Ascending aorta (tissue), 2 donors: ENCODE results near the gene OXER1. TPM values are rescaled to one million over a fixed set of nuclear protein-coding genes. Genes with fewer than 3 reads are reported as not detected.
"Not testable (repeated sequence)": the region's sequence is repeated elsewhere in the genome, so short reads cannot be mapped to it uniquely, and the experiment has no call there.

Experiments
- DNase-seq, 2 donors: peaks; one replicate each; pipeline ENCODE4 v3.0.0-alpha.2; 2019; ENCODE audit warnings: low spot score in 2 of 2
- H3K27ac ChIP-seq, 2 donors: fragments of 200-600 bp; sonication (generic); one replicate each; pipeline ENCODE4 v1.5.1; 2016 to 2017; ENCODE audit warnings: mild to moderate bottlenecking in 1 of 2
- H3K27me3 ChIP-seq: fragments of 200-600 bp; sonication (generic); one replicate; pipeline ENCODE4 v1.5.1; 2017
- H3K36me3 ChIP-seq, 2 donors: fragments of 200-600 bp; sonication (generic); one replicate each; pipeline ENCODE4 v1.5.1; 2016
- H3K4me1 ChIP-seq, 2 donors: fragments of 200-600 bp; sonication (generic); one replicate each; pipeline ENCODE4 v1.5.1; 2016 to 2017; ENCODE audit warnings: mild to moderate bottlenecking in 1 of 2
- H3K4me3 ChIP-seq, 2 donors: fragments of 200-600 bp; sonication (generic); one replicate each; pipeline ENCODE4 v1.5.1; 2016 to 2017; ENCODE audit warnings: mild to moderate bottlenecking in 1 of 2
- H3K9me3 ChIP-seq, 2 donors: fragments of 200-600 bp; sonication (generic); one replicate each; pipeline ENCODE4 v1.5.1; 2016
- intact Hi-C: fragments of 100-400 bp; cut with DNase I; formaldehyde crosslinking; loops from one replicate; pipeline ENCODE4 v1.15.1; 2023
- total RNA-seq: library from RNA; depleted of rRNA; stranded (reverse); fragments of >200 nt; gene quantifications from one replicate; pipeline ENCODE4 v1.1.0, GENCODE V29; 2016
- TF ChIP-seq, protein P1 (sequence below), 3 experiments: fragments of 200-600 bp in 2 of 3; fragments of 450-650 bp in 1 of 3; sonication (generic) in 2 of 3; IDR thresholded peaks; one replicate each; pipeline ENCODE4 v1.5.1; 2016 to 2019; ENCODE audit warnings: antibody characterized with exemption in 3 of 3, mild to moderate bottlenecking in 1 of 3, moderate library complexity in 1 of 3

The OXER1 gene
- total RNA-seq, 1 donor from 2014 or later, result 0.32 TPM

DNA sequence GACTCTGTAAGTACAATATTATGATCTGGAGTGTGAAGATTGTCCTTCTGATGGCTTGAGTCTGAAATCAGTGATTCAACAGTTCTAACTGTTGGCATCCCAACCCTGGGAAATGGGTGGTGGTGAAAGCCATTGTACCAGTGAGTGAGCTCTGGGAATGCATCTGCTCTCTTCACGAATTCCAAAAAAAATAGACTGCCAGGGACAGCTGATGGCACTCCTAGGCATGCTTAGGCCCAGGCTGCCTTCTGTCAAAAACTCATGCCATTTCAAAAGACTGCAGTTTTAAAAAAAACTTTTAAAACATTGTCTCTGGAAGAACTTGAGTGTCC lies 20.3 kb downstream of the OXER1 start:
- H3K9me3 ChIP-seq, result no peaks in the 10 kb centered on the region
- no peak for DNase-seq
- TF ChIP-seq, protein P1, sequence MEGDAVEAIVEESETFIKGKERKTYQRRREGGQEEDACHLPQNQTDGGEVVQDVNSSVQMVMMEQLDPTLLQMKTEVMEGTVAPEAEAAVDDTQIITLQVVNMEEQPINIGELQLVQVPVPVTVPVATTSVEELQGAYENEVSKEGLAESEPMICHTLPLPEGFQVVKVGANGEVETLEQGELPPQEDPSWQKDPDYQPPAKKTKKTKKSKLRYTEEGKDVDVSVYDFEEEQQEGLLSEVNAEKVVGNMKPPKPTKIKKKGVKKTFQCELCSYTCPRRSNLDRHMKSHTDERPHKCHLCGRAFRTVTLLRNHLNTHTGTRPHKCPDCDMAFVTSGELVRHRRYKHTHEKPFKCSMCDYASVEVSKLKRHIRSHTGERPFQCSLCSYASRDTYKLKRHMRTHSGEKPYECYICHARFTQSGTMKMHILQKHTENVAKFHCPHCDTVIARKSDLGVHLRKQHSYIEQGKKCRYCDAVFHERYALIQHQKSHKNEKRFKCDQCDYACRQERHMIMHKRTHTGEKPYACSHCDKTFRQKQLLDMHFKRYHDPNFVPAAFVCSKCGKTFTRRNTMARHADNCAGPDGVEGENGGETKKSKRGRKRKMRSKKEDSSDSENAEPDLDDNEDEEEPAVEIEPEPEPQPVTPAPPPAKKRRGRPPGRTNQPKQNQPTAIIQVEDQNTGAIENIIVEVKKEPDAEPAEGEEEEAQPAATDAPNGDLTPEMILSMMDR (IDR thresholded peaks at IDR 0.05), result no peak
- intact Hi-C loops, result no loop called here
- no peaks in the 10 kb centered on the region for H3K4me1 ChIP-seq
- H3K36me3 ChIP-seq, result peaks cover 7 to 14% of the 10 kb centered on the region in 2 donors
- H3K27ac ChIP-seq, result no peak overlapping the region
- no peak overlapping the region for H3K4me3 ChIP-seq
- no peaks in the 10 kb centered on the region for H3K27me3 ChIP-seq

GRCh38 chr2:42742740-42743658 lies 20.9 kb downstream of the OXER1 start:
- H3K27me3 ChIP-seq, result no peaks in the 10 kb centered on the region

DNA sequence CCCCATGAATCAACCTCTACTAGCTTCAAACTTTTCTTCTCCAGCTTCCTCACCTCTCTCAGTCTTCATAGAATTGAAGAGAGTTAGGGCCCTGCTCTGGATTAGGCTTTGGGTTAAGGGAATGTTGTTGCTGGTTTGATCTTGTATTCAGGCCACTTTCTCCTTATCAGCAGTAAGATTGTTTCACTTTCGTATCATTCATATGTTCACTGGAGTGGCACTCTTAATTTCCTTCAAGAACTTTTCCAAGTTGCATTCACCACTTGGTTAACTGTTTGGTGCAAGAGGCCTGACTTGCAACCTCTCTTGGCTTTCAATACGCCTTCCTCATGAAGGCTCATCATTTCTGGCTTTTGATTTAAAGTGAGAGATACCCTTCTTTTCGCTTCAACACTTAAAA lies 22.8 kb downstream of the OXER1 start:
- Histone ChIP-seq H3K4me1 (no peaks in the 10 kb centered on the region), H3K4me3 (no peak overlapping the region), H3K27me3 (no peaks in the 10 kb centered on the region), H3K36me3 (peaks cover 4 to 24% of the 10 kb centered on the region in 2 donors), H3K9me3 (no peaks in the 10 kb centered on the region), H3K27ac (no peak overlapping the region)
- intact Hi-C loops, result no loop called here
- TF ChIP-seq, protein P1 (IDR thresholded peaks at IDR 0.05), result no peak
- DNase-seq, result no peak

More at GRCh38 chr2:42742740-42743658, 20.9 kb downstream of the OXER1 start:
- TF ChIP-seq, protein P1 (IDR thresholded peaks at IDR 0.05), result no peak
- intact Hi-C loops, result no loop called here
- Histone ChIP-seq H3K4me1 (no peaks in the 10 kb centered on the region), H3K27ac (no peak overlapping the region), H3K36me3 (peaks cover 7 to 14% of the 10 kb centered on the region in 2 donors), H3K4me3 (no peak overlapping the region), H3K9me3 (no peaks in the 10 kb centered on the region)
- no peak for DNase-seq

GRCh38 chr2:42736598-42737322 lies 27.2 kb downstream of the OXER1 start:
- TF ChIP-seq, protein P1 (IDR thresholded peaks at IDR 0.05), result no peak
- Histone ChIP-seq H3K27ac (no peak overlapping the region), H3K27me3 (no peaks in the 10 kb centered on the region), H3K36me3 (peaks cover 0 to 37% of the 10 kb centered on the region in 2 donors), H3K4me3 (no peak overlapping the region), H3K4me1 (no peaks in the 10 kb centered on the region), H3K9me3 (peaks cover 0 to 10% of the 10 kb centered on the region in 2 donors)
- intact Hi-C loops, result no loop called here
- DNase-seq, result no peak

- peaks cover 0 to 15% of the 10 kb centered on the region in 2 donors for H3K9me3 ChIP-seq
- no peak for DNase-seq
- H3K27ac ChIP-seq, result no peak overlapping the region
- no peak overlapping the region for H3K4me3 ChIP-seq
- intact Hi-C loops, result no loop called here
- TF ChIP-seq, protein P1 (IDR thresholded peaks at IDR 0.05), result no peak
- H3K27me3 ChIP-seq, result no peaks in the 10 kb centered on the region
- H3K4me1 ChIP-seq, result no peaks in the 10 kb centered on the region
- peaks cover 0 to 23% of the 10 kb centered on the region in 2 donors for H3K36me3 ChIP-seq
Measured at GRCh38 chr2:42733852-42734251, 30.1 kb downstream of the OXER1 start.

- Histone ChIP-seq H3K9me3 (peaks cover 0 to 15% of the 10 kb centered on the region in 2 donors), H3K36me3 (peaks cover 0 to 15% of the 10 kb centered on the region in 2 donors)
- H3K27me3 ChIP-seq, H3K4me3 ChIP-seq, intact Hi-C loops, H3K27ac ChIP-seq, H3K4me1 ChIP-seq, DNase-seq: not testable (repeated sequence)
Measured at GRCh38 chr2:42731316-42731715, 32.6 kb downstream of the OXER1 start.
